ENCODE data around the gene SORBS1.

The SORBS1 gene

DNA sequence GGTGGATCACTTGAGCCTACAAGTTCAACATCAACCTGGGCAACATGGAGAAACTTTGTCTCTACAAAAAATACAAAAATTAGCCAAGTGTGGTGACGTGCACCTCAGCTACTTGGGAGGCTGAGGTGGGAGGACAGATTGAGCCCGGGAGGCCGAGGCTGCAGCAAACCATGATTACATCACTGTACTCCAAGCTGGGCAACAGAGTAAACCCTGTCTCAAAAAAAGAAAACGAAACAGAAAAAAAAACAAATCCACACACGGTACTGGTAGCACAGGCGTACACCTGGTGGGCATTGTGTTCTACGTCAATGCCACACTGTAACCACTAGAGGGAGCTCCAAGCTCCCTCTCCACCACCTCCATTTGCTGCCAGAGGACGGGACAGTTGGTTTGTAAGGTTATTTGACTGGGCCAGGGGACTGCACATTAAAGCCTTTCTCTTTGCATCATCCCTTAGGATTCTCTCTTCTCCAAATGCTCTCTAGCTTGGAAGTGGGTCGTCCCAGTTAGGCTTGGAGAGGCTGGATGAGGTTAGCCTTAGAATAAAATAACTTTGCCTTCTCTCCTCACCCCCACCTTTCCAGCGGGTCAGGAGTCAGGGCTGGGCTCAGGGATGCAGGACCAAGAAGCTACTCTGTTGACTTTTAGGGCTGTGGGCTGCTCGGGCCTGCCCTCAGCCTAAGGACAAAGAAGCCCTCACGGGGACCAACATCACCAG is 130.8 kb downstream of the SORBS1 start:
- peak; percentile 23 to 32 for DNase-seq

- DNase-seq: no peak
Measured at GRCh38 chr10:95429639-95430038, 131.5 kb downstream of the SORBS1 start.

GRCh38 chr10:95428701-95429100 is 132.5 kb downstream of the SORBS1 start:
- no peak for DNase-seq

DNA sequence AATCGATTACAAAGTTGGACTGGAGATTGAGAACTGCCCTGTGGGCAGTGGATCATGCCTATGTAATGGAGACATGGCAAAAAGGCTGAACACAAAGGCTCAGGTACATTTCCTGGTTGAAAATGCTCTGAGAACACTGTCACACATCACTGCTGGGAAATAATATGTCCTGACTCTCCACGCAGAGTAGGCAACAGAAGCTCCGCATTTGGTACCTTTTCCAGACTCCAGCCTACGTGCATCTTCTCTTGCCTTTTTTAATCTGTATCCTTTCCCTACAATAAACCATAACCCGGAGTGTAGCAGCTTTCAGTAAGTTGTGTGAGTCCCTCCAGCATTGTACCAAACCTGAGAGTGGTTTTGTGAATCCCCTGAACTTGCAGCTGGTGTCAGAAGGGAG is 134.7 kb downstream of the SORBS1 start:
- DNase-seq: no peak

GRCh38 chr10:95425592-95426465 is 135.3 kb downstream of the SORBS1 start:
- no peak for DNase-seq

DNA sequence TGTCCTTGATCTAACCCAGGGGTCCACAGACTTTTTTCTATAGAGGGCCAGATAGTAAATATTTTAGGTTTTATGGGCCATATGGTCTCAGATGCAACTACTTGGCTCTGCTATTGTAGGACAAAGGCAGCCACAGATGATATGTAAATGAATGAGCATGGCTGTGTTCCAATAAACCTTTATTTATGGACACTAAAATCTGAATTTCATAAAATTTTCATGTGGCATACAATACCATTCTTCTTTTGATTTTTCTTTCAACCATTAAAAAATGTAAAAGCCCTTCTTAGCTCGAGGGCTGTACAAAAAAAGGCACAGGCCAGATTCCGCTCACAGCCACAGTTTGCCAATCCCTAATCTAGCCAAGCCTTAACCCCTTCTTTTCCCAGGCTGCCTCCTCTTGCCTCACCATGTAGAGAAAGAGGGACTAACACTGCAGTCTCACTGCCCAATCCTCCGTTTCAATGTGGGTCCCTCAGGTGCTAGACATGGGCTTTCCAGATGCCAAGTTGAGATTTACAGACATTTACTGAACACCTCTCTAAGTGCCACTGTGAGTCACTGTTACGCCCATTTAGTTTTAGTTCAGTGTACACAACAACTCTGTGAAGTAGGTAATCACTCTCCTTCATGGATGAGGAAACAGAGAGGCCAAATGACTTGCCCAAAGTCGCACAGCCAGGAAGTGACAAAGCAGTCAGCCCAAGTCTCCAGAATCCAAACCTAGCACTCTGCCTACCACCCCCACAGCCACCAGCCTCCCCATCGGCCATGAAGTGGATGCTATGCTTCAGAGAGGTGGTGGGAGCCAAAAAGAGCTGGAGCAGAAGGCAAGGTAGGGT is 137.8 kb downstream of the SORBS1 start:
- DNase-seq: no peak

- no peak for DNase-seq
Measured at GRCh38 chr10:95422233-95422632, 138.9 kb downstream of the SORBS1 start.

DNA sequence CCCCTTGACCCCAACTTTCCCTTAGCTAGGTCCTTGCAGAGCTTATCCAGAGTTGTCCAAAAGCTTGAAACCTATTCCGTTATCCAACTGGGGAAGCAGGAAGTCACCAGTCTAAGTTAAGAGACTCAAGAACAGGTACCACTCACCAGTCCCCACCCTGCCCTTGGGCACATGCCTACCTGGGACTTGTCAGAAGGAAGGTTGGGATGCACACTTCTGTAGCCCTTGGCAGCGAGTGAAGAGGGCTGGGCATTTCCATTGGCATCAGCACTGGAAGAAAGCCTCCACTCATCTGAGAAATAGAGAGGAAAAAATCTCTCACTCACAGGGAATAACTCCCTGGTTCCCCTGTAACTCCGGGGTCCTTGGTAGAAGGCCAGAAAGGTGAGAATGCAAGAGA is 139.4 kb downstream of the SORBS1 start:
- no peak for DNase-seq

GRCh38 chr10:95419399-95419798 is 141.8 kb downstream of the SORBS1 start:
- DNase-seq: no peak

DNA sequence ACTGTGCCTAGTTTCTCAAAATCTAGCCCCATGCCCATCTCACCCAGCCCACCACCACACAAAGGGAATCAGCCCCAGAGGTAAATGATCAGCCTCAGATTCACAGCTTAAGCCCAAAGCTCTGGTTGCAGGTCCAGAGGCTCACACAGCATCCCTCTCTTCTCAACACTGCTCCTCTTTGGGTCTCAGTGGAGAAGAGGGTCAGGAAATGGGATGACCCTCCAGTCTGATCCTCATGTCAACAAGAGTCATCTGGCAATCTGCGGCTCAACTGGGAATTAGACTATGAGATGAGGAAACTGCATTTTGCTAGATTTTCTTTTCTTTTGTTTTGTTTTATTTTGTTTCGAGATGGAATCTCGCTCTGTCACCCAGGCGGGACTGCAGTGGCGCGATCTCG is 144.2 kb downstream of the SORBS1 start:
- DNase-seq: no peak

DNA sequence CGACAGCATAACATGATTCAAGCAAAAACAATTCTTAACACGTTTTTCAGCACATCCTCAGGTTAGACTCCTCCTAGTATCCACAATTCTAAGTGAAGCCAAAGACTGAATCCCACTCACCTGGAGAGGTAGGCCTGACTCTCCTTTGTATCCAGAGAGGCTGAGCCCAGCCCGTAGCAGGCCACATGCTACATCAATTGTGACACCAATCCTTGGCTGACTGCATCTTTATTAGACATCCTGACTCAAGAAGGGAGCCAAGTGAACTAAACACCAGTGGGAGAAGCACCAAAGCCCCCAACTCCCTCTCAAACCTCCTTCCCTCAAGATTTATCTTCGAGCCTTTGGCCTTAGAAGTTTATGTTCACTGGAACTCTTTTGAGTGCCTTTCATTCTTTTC is 144.9 kb downstream of the SORBS1 start:
- no peak for DNase-seq

DNA sequence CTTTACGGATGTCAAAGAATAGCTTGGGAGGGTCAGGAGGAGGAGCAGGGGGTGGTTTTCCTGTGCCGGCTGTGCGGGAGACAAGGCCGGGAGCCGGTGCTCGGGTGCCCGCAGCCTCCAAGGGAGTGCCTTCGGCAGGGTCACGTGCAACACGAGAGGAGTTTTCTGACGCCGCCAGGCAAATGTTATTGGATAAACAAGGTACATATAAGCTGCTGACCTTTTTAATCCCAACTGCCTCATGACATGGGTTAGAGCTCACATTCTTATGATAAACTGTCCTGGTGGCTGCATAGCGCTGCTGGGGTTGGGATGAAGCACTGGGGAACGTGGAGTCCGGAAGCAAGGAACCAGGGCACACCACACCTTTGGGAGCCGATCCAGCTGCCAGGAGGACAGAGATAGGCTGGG is 145.5 kb downstream of the SORBS1 start:
- no peak for DNase-seq

GRCh38 chr10:95414844-95415485 is 146.2 kb downstream of the SORBS1 start:
- no peak for DNase-seq

DNA sequence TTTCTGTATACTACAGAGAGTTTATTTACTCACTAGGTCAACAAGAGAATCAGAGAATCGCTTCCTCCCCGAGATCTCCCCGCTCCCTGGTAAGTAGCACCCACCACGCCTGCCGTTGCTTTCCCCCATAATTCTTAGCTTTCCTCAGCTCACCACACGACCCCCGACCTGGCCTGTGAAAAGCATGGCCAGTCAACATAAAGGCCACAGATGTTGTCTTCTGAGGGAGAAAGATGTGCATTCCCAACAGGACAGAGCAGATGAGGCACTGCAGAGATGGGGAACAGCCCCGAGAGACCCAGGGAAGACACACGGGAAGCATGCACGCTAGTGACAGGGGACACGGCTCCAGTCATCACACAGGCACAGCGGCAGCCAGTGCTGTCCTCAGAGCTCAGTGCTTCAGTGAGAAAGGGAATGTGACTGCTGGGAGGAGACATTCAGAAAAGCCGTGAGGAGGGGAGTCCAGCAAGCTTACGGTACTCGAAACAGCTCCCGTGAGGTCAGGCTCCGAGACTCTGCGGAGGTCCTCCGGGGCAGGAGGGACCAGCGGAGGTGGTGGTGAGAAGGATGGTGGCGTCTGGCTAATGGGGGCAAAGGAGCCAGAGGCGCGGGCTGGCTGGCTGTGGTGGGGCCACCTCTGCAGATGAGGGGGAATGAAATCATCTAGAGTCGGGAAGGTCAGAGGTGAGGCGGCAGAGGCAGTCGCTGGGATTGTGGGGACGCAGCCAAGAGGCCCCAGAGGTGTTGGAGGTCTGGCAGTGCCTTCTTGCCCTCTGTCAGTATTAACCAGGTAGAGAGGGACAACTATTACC is 146.9 kb downstream of the SORBS1 start:
- no peak for DNase-seq

GRCh38 chr10:95413588-95413987 is 147.6 kb downstream of the SORBS1 start:
- no peak for DNase-seq

GRCh38 chr10:95411635-95412034 is 149.5 kb downstream of the SORBS1 start:
- no peak for DNase-seq

DNA sequence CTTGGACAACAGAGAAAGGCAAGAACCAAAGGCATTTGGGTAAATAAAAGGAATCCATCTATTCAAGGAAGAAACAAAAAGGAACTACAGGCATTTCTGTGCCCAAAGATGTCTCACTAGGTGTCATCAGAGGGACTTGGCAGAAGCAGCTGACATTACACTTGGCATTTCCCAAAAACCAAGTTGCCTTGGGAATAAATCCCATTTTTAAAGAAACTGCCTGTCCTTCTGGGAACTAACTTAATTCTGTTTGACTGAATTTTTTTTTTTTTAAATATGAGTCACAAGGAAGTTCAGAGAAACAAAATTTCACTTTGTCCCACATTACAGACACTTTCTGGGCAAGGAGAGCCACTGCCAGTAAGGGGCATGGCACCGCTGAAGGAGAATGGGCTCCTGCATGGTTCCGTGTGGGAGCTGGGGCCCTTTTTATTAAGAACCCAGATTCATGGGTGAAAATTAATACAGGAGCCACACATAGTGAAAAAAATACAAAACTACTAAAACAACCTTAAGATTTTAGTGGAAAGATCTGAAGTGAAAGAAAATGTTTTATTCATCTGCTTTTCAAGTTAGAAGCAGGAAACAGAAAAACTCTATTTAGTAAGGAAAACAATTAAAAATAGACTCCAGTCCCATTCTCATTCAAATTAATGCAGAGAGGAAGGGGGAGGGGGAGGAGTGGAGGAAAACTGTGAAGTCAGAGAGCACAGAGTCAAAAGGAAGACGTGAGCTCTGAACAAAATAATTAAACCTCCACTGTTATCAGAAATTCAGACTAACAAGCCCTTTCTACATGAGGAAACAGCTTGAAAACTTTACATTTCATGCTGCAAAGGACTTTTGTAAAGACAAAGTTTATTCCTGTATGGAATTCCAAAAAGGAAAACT is 151.9 kb downstream of the SORBS1 start:
- no peak for DNase-seq

- DNase-seq: no peak
Measured at GRCh38 chr10:95408148-95408960, 152.8 kb downstream of the SORBS1 start.

- no peak for DNase-seq
Measured at GRCh38 chr10:95407546-95407945, 153.6 kb downstream of the SORBS1 start.
